K562 (cell line): ENCODE measurements around the gene FITM1. TPM values are rescaled to one million over a fixed set of nuclear protein-coding genes. Genes with fewer than 3 reads are reported as not detected.

Experiments used
- E2F3 ChIP-seq: fragments of 250-450 bp; sonication (Bioruptor Pico); IDR thresholded peaks from 2 replicates; pipeline ENCODE4 v1.4.0; 2020; ENCODE audit warnings: mild to moderate bottlenecking
- FOXP1 ChIP-seq: sonication (generic); formaldehyde crosslinking; IDR thresholded peaks from 2 replicates; pipeline ENCODE4 v1.8.0; 2022; ENCODE audit warnings: mild to moderate bottlenecking, missing genetic modification reagents
- KDM4B ChIP-seq, 2 experiments: fragments of 450-650 bp in 1 of 2; sonication (generic) in 1 of 2; IDR thresholded peaks; 2 replicates each; pipeline ENCODE4 v1.6.1; 2016 to 2017; ENCODE audit warnings: borderline replicate concordance in 2 of 2, antibody characterized with exemption in 1 of 2, low read depth in 1 of 2, mild to moderate bottlenecking in 1 of 2
- MCM2 ChIP-seq: fragments of 450-650 bp; IDR thresholded peaks from 2 replicates; pipeline ENCODE4 v1.6.1; 2017; ENCODE audit warnings: low read depth, mild to moderate bottlenecking
- MTA2 ChIP-seq: fragments of 450-650 bp; IDR thresholded peaks from 2 replicates; pipeline ENCODE4 v1.6.1; 2016; ENCODE audit warnings: low read depth
- MTA3 ChIP-seq: fragments of 450-650 bp; formaldehyde crosslinking; IDR thresholded peaks from 2 replicates; pipeline ENCODE4 v1.6.1; 2017; ENCODE audit warnings: mild to moderate bottlenecking, borderline replicate concordance
- NFYB ChIP-seq: IDR thresholded peaks from 2 replicates; pipeline ENCODE4 v1.6.1; 2011; ENCODE audit warnings: mild to moderate bottlenecking, moderate library complexity; ENCODE audit not compliant: insufficient read length; ENCODE audit errors: extremely low read depth
- NKRF ChIP-seq: fragments of 450-650 bp; IDR thresholded peaks from 2 replicates; pipeline ENCODE4 v1.6.1; 2016; ENCODE audit warnings: borderline replicate concordance
- SAFB ChIP-seq: fragments of 200-400 bp; formaldehyde crosslinking; IDR thresholded peaks from 2 replicates; pipeline ENCODE4 v1.6.1; 2017; ENCODE audit warnings: low read depth, low read length, borderline replicate concordance
- SAFB2 ChIP-seq: fragments of 200-400 bp; formaldehyde crosslinking; IDR thresholded peaks from 2 replicates; pipeline ENCODE4 v1.6.1; 2018; ENCODE audit warnings: borderline replicate concordance, low read length, low read depth, moderate library complexity; ENCODE audit not compliant: severe bottlenecking
- SAP30 ChIP-seq: fragments of 200-600 bp; sonication (generic); IDR thresholded peaks from 2 replicates; pipeline ENCODE4 v1.6.1; 2012; ENCODE audit warnings: borderline replicate concordance, low read depth, mild to moderate bottlenecking, moderate library complexity, low read length, control low read depth, inconsistent platforms; ENCODE audit not compliant: insufficient read depth, poor library complexity, severe bottlenecking
- USF2 ChIP-seq: sonication (generic); formaldehyde crosslinking; IDR thresholded peaks from 2 replicates; pipeline ENCODE4 v1.5.0; 2020; ENCODE audit warnings: missing genetic modification reagents
- ZBTB17 ChIP-seq: fragments of 450-650 bp; formaldehyde crosslinking; IDR thresholded peaks from 2 replicates; pipeline ENCODE4 v1.4.0; 2020; ENCODE audit warnings: mild to moderate bottlenecking
- polyA plus RNA-seq, 8 experiments: library from polyadenylated mRNA; depleted of rRNA in 4 of 8; stranded (reverse) in 5 of 8; unstranded in 3 of 8; fragments of >200 nt; fragmentation: Nextera tagmentation in 2 of 8; fragmentation: Illumina TruSeq in 1 of 8; extraction: Ambion mirVana in 2 of 8; extraction: Trizol in 1 of 8; gene quantifications; 2 replicates each; pipeline versions ENCODE4 v1.2.1 to v1.2.3, GENCODE V29; 2011 to 2014; ENCODE audit warnings: inconsistent platforms in 1 of 8, missing spikeins in 1 of 8
- total RNA-seq, 7 experiments: library from RNA; depleted of rRNA in 6 of 7; stranded (reverse); fragments of >200 nt in 6 of 7; fragmentation: Illumina TruSeq in 2 of 7; extraction: Trizol in 2 of 7; gene quantifications; 2 replicates each; pipeline versions ENCODE4 v1.2.1 to v1.2.3, GENCODE V29; 2011 to 2021; ENCODE audit warnings: low replicate concordance in 1 of 7
- TF ChIP-seq, protein P1 (sequence below): fragments of 250-450 bp; sonication (Bioruptor Pico); IDR thresholded peaks from 2 replicates; pipeline ENCODE4 v1.8.0; 2022; ENCODE audit warnings: moderate library complexity, mild to moderate bottlenecking, inconsistent platforms
- TF ChIP-seq, protein P2 (sequence below): fragments of 250-450 bp; sonication (Bioruptor Pico); IDR thresholded peaks from 2 replicates; pipeline ENCODE4 v1.4.0; 2020; ENCODE audit warnings: mild to moderate bottlenecking
- TF ChIP-seq, protein P3 (sequence below): fragments of 200-800 bp; sonication (Bioruptor generic); IDR thresholded peaks from 2 replicates; pipeline ENCODE4 v1.6.1; 2017; ENCODE audit warnings: missing genetic modification characterization, missing compliant biosample characterization
- TF ChIP-seq, protein P4 (sequence below): sonication (generic); IDR thresholded peaks from 2 replicates; pipeline ENCODE4 v1.6.1; 2016

The FITM1 gene
- total and polyA plus RNA-seq, 9 of the 15 experiments (the other 6 are each of a cell fraction or from before 2014, with no cell fraction given), result 0.09 to 0.20 TPM; not detected in 7

DNA sequence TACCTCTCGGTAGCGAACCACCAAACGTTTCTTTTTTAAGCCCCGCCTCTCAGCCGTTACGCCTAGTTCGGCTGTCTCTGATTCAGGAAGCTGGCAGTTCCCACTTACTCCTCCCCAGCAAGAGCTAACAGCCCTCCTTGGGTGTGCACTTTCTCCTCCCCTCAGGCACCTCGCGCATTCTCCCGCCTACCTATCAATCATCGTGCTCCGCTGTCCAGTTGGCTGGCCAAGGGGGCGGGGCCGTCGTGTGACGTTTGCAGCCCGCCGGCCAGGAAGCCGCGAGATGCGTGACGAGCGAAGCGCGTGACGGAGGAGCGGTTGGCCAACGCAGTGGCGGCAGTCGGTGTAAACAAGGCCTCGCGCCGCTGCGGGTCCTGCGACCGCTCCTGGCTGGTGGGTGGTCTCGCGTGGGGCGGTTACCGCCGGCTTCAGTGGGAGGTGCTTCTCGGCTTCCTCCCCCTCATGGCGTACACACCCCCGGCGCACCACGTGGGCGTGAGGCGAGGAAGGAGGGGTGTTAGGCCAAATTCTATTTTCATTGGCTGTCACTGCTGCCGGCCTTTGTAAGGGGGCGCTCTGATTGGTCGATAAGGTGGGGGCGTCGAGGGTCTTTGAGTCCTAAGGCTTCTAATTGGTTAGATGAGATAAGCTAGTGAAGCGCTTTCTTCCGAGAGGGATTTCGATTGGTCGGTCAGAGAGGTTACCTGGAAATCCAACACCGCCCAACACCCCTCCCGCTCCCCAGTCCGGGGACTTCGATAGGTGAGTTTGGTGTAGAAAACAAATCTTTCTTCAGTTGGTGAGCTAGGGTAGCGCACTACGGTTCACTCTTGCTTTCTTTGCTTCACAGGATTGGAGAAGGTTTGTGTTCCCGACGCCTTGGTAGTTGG lies 15.7 kb upstream of the FITM1 start, which contains the start of the genes DCAF11 and NRL (continued):
- TF ChIP-seq, protein P1, sequence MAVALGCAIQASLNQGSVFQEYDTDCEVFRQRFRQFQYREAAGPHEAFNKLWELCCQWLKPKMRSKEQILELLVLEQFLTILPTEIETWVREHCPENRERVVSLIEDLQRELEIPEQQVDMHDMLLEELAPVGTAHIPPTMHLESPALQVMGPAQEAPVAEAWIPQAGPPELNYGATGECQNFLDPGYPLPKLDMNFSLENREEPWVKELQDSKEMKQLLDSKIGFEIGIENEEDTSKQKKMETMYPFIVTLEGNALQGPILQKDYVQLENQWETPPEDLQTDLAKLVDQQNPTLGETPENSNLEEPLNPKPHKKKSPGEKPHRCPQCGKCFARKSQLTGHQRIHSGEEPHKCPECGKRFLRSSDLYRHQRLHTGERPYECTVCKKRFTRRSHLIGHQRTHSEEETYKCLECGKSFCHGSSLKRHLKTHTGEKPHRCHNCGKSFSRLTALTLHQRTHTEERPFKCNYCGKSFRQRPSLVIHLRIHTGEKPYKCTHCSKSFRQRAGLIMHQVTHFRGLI, result no peak
- TF ChIP-seq E2F3 (CRISPR knock-in tag), result peak; percentile 34; the same call in 1 of the 2 replicates
- TF ChIP-seq, protein P2, sequence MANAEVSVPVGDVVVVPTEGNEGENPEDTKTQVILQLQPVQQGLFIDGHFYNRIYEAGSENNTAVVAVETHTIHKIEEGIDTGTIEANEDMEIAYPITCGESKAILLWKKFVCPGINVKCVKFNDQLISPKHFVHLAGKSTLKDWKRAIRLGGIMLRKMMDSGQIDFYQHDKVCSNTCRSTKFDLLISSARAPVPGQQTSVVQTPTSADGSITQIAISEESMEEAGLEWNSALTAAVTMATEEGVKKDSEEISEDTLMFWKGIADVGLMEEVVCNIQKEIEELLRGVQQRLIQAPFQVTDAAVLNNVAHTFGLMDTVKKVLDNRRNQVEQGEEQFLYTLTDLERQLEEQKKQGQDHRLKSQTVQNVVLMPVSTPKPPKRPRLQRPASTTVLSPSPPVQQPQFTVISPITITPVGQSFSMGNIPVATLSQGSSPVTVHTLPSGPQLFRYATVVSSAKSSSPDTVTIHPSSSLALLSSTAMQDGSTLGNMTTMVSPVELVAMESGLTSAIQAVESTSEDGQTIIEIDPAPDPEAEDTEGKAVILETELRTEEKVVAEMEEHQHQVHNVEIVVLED, result peak; percentile 64
- TF ChIP-seq SAP30, result peak; percentile 92
- peak; percentile 86; the same call in 1 of the 2 replicates for TF ChIP-seq FOXP1
- TF ChIP-seq MTA3, result peak; percentile 77; the same call in 1 of the 2 replicates
- TF ChIP-seq SAFB2, result no peak
- TF ChIP-seq, protein P3, sequence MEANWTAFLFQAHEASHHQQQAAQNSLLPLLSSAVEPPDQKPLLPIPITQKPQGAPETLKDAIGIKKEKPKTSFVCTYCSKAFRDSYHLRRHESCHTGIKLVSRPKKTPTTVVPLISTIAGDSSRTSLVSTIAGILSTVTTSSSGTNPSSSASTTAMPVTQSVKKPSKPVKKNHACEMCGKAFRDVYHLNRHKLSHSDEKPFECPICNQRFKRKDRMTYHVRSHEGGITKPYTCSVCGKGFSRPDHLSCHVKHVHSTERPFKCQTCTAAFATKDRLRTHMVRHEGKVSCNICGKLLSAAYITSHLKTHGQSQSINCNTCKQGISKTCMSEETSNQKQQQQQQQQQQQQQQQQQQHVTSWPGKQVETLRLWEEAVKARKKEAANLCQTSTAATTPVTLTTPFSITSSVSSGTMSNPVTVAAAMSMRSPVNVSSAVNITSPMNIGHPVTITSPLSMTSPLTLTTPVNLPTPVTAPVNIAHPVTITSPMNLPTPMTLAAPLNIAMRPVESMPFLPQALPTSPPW, result peak; percentile 92
- TF ChIP-seq, protein P4, sequence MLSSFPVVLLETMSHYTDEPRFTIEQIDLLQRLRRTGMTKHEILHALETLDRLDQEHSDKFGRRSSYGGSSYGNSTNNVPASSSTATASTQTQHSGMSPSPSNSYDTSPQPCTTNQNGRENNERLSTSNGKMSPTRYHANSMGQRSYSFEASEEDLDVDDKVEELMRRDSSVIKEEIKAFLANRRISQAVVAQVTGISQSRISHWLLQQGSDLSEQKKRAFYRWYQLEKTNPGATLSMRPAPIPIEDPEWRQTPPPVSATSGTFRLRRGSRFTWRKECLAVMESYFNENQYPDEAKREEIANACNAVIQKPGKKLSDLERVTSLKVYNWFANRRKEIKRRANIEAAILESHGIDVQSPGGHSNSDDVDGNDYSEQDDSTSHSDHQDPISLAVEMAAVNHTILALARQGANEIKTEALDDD, result no peak
- TF ChIP-seq USF2, result peak; percentile 91
- TF ChIP-seq MCM2, result no peak
- TF ChIP-seq MTA2, result no peak
- peak; percentile 97 for TF ChIP-seq NFYB
- 0 out of 4 replicates have a peak, but pooled peaks of 1 of the 2 experiments have one; percentile 68 for TF ChIP-seq KDM4B (IDR thresholded peaks at IDR 0.05; ENCODE audit: borderline replicate concordance in 2 of 2, low read depth in 1 of 2)
- TF ChIP-seq NKRF, result peak; percentile 97
- TF ChIP-seq ZBTB17, result peak; percentile 15; the same call in 1 of the 2 replicates
- peak; percentile 91 for TF ChIP-seq SAFB
